B cell (primary cell): Measurements from ENCODE around the gene VAV3.

Experiments used
- EZH2 ChIP-seq: IDR thresholded peaks from 2 replicates; pipeline ENCODE4 v1.6.1; 2012; ENCODE audit warnings: borderline replicate concordance, low read depth, mild to moderate bottlenecking, moderate library complexity, low read length; ENCODE audit not compliant: insufficient read depth, poor library complexity, severe bottlenecking
- TF ChIP-seq, protein P1 (sequence below): fragments of 200-600 bp; IDR thresholded peaks from one replicate; pipeline ENCODE4 v1.8.0; 2022; ENCODE audit warnings: antibody characterized with exemption, mild to moderate bottlenecking

GRCh38 chr1:107664982-107665925 is 299.7 kb downstream of the VAV3 start:
- TF ChIP-seq, protein P1, sequence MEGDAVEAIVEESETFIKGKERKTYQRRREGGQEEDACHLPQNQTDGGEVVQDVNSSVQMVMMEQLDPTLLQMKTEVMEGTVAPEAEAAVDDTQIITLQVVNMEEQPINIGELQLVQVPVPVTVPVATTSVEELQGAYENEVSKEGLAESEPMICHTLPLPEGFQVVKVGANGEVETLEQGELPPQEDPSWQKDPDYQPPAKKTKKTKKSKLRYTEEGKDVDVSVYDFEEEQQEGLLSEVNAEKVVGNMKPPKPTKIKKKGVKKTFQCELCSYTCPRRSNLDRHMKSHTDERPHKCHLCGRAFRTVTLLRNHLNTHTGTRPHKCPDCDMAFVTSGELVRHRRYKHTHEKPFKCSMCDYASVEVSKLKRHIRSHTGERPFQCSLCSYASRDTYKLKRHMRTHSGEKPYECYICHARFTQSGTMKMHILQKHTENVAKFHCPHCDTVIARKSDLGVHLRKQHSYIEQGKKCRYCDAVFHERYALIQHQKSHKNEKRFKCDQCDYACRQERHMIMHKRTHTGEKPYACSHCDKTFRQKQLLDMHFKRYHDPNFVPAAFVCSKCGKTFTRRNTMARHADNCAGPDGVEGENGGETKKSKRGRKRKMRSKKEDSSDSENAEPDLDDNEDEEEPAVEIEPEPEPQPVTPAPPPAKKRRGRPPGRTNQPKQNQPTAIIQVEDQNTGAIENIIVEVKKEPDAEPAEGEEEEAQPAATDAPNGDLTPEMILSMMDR: no peak
- no peak for TF ChIP-seq EZH2
